DOHH2 (cell line): ENCODE measurements around the gene HMGB1.

Experiments
- EZH2phosphoT487 ChIP-seq: fragments of 200-600 bp; sonication (generic); IDR thresholded peaks from 2 replicates; pipeline ENCODE4 v1.6.1; 2017; ENCODE audit warnings: borderline replicate concordance, mild to moderate bottlenecking, antibody characterized with exemption, low read length, moderate library complexity, mixed read lengths
- TF ChIP-seq, protein P1 (sequence below): fragments of 200-600 bp; sonication (generic); IDR thresholded peaks from one replicate; pipeline ENCODE4 v1.5.1; 2014; ENCODE audit warnings: antibody characterized with exemption, mild to moderate bottlenecking, low read depth, low read length; ENCODE audit not compliant: poor library complexity, severe bottlenecking

GRCh38 chr13:30410705-30411125, 55.0 kb downstream of the HMGB1 start:
- TF ChIP-seq, protein P1, sequence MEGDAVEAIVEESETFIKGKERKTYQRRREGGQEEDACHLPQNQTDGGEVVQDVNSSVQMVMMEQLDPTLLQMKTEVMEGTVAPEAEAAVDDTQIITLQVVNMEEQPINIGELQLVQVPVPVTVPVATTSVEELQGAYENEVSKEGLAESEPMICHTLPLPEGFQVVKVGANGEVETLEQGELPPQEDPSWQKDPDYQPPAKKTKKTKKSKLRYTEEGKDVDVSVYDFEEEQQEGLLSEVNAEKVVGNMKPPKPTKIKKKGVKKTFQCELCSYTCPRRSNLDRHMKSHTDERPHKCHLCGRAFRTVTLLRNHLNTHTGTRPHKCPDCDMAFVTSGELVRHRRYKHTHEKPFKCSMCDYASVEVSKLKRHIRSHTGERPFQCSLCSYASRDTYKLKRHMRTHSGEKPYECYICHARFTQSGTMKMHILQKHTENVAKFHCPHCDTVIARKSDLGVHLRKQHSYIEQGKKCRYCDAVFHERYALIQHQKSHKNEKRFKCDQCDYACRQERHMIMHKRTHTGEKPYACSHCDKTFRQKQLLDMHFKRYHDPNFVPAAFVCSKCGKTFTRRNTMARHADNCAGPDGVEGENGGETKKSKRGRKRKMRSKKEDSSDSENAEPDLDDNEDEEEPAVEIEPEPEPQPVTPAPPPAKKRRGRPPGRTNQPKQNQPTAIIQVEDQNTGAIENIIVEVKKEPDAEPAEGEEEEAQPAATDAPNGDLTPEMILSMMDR, result no peak
- no peak for TF ChIP-seq EZH2phosphoT487
